ENCODE results near the gene ALG10B. TPM values are rescaled to one million over a fixed set of nuclear protein-coding genes. Genes with fewer than 3 reads are reported as not detected.

The ALG10B gene
- total RNA-seq, result 9.6 TPM
- long read RNA-seq, partial matches to known transcripts, result 0 of 4 reads
- long read RNA-seq, other reads (novel, unspliced or antisense), result 2 of 4 reads

DNA sequence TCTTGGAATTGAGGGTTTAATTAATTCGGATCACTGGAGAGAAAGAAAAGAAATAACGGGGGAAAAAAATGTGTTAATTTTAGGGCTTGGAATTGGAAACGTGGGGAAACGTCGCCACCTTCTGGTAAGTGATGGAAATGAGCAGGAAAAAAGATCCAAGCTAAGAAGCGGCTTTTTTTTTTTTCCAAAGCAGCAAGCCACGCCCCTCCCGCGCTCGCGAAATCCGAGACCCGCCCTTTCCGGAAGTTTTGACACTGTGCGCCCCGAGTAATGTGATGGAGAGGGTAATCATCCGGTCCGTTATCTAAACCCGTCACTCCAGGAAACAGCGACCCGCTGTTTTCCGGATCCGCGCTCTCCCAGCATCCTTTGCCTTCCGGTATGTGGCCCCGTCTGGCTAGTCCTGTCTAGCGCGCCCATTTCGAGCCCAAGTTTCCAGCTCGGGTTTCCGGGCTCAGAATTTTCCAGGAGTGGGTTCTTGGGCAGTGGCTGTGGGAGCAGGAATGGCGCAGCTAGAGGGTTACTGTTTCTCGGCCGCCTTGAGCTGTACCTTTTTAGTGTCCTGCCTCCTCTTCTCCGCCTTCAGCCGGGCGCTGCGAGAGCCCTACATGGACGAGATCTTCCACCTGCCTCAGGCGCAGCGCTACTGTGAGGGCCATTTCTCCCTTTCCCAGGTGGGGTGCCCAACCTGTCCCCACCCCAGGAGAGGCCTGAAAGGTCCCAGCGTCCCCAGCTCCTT, at the start of gene ALG10B:
Gene ALG10B (plus strand): TSS at position 384 of the 739 bp plus-strand sequence. CDS start 120 bp downstream, at position 504.
- DNase-seq (peak; percentile 93), ATAC-seq (peak; percentile 100)
- H3K4me3 ChIP-seq, result peak within 1 kb of the TSS; percentile 81
- TF ChIP-seq, protein P1, sequence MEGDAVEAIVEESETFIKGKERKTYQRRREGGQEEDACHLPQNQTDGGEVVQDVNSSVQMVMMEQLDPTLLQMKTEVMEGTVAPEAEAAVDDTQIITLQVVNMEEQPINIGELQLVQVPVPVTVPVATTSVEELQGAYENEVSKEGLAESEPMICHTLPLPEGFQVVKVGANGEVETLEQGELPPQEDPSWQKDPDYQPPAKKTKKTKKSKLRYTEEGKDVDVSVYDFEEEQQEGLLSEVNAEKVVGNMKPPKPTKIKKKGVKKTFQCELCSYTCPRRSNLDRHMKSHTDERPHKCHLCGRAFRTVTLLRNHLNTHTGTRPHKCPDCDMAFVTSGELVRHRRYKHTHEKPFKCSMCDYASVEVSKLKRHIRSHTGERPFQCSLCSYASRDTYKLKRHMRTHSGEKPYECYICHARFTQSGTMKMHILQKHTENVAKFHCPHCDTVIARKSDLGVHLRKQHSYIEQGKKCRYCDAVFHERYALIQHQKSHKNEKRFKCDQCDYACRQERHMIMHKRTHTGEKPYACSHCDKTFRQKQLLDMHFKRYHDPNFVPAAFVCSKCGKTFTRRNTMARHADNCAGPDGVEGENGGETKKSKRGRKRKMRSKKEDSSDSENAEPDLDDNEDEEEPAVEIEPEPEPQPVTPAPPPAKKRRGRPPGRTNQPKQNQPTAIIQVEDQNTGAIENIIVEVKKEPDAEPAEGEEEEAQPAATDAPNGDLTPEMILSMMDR (IDR thresholded peaks at IDR 0.05), result peak; percentile 73
- H3K27ac ChIP-seq, result peak within 1 kb of the TSS; percentile 90
- no peaks in the 10 kb centered on the region for H3K9me3 ChIP-seq
- no peaks in the 10 kb centered on the region for H3K36me3 ChIP-seq
- no peaks in the 10 kb centered on the region for H3K27me3 ChIP-seq
- intact Hi-C loops (cut with DNase I), result no loop called here
- H3K4me1 ChIP-seq, result peaks cover 4% of the 10 kb centered on the region

GRCh38 chr12:38268612-38269011, 48.0 kb upstream of the ALG10B start:
- H3K27me3 ChIP-seq, result no peaks in the 10 kb centered on the region

DNA sequence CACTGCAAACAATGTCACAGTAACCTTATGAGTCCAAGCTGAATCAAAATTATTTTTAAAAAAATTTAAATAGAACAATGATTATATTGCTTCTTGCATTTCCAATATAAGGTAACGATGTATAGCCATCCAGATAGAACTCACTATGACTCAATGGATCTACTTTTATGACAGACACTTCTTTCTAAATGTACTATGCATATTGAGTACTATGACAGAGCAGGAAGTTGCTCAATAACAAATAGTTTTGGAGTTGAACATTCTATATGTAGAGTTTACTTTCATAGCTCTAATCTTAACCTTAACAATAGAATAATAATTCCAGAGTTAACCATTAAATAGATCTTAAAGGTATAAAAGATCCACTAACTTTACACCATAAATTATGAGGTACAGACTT, 46.7 kb upstream of the ALG10B start:
- Histone ChIP-seq H3K36me3 (no peaks in the 10 kb centered on the region), H3K27me3 (no peaks in the 10 kb centered on the region), H3K4me1 (no peaks in the 10 kb centered on the region), H3K9me3 (no peaks in the 10 kb centered on the region), H3K4me3 (no peak overlapping the region), H3K27ac (no peak overlapping the region)
- TF ChIP-seq, protein P1 (IDR thresholded peaks at IDR 0.05), result no peak
- DNase-seq, result no peak
- ATAC-seq, result no peak
- intact Hi-C loops (cut with DNase I), result no loop called here

More at GRCh38 chr12:38268612-38269011, 48.0 kb upstream of the ALG10B start:
- DNase-seq (no peak), ATAC-seq (no peak)
- Histone ChIP-seq H3K9me3 (no peaks in the 10 kb centered on the region), H3K36me3 (no peaks in the 10 kb centered on the region), H3K27ac (no peak overlapping the region), H3K4me1 (no peaks in the 10 kb centered on the region), H3K4me3 (no peak overlapping the region)
- TF ChIP-seq, protein P1 (IDR thresholded peaks at IDR 0.05), result no peak
- intact Hi-C loops (cut with DNase I), result no loop called here

GRCh38 chr12:38279756-38280155, 36.8 kb upstream of the ALG10B start:
- DNase-seq (no peak), ATAC-seq (no peak)
- Histone ChIP-seq H3K36me3 (no peaks in the 10 kb centered on the region), H3K27ac (no peak overlapping the region), H3K4me1 (no peaks in the 10 kb centered on the region), H3K27me3 (no peaks in the 10 kb centered on the region), H3K9me3 (no peaks in the 10 kb centered on the region), H3K4me3 (no peak overlapping the region)
- TF ChIP-seq, protein P1 (IDR thresholded peaks at IDR 0.05), result no peak
- intact Hi-C loops (cut with DNase I), result no loop called here

- Histone ChIP-seq H3K4me1 (no peaks in the 10 kb centered on the region), H3K27me3 (no peaks in the 10 kb centered on the region), H3K27ac (no peak overlapping the region), H3K36me3 (no peaks in the 10 kb centered on the region), H3K4me3 (no peak overlapping the region), H3K9me3 (no peaks in the 10 kb centered on the region)
- ATAC-seq (no peak), DNase-seq (no peak)
- intact Hi-C loops (cut with DNase I), result no loop called here
- TF ChIP-seq, protein P1 (IDR thresholded peaks at IDR 0.05), result no peak
These were observed 33.7 kb upstream of the ALG10B start for GRCh38 chr12:38282886-38283285.
